Subcutaneous abdominal adipose tissue (tissue), 5 donors: ENCODE data around the gene PVALEF.

Experiments
- H3K27ac ChIP-seq: one replicate; pipeline ENCODE4 v1.7.0; 2013; ENCODE audit warnings: low read depth, mild to moderate bottlenecking, inconsistent platforms, low read length, moderate library complexity
- H3K27me3 ChIP-seq, 5 donors: one replicate each; pipeline ENCODE4 v1.7.0; 2013; ENCODE audit warnings: low read length in 5 of 5, inconsistent platforms in 1 of 5; ENCODE audit not compliant: control insufficient read depth in 5 of 5, insufficient read depth in 4 of 5
- H3K36me3 ChIP-seq, 5 donors: one replicate each; pipeline ENCODE4 v1.7.0; 2013; ENCODE audit warnings: low read length in 5 of 5; ENCODE audit not compliant: control insufficient read depth in 5 of 5, insufficient read depth in 5 of 5
- H3K4me1 ChIP-seq, 5 donors: one replicate each; pipeline ENCODE4 v1.7.0; 2013; ENCODE audit warnings: low read length in 5 of 5, mild to moderate bottlenecking in 3 of 5, moderate library complexity in 1 of 5; ENCODE audit not compliant: control insufficient read depth in 5 of 5, insufficient read depth in 5 of 5
- H3K4me3 ChIP-seq, 5 donors: one replicate each; pipeline ENCODE4 v1.7.0; 2013; ENCODE audit warnings: low read length in 5 of 5, low read depth in 1 of 5
- H3K9ac ChIP-seq, 5 donors: one replicate each; pipeline ENCODE4 v1.7.0; 2013; ENCODE audit warnings: low read length in 5 of 5, mild to moderate bottlenecking in 4 of 5, moderate library complexity in 3 of 5
- H3K9me3 ChIP-seq, 5 donors: one replicate each; pipeline ENCODE4 v1.7.0; 2013; ENCODE audit warnings: low read length in 5 of 5; ENCODE audit not compliant: control insufficient read depth in 5 of 5
- donor health status: healthy.
- donor health status: healthy.
- donor health status: healthy.
- donor health status: healthy.
- donor health status: healthy.

Gene PVALEF

GRCh38 chr17:81169870-81170309 lies 4.6 kb downstream of the PVALEF start:
- Histone ChIP-seq H3K36me3 (no peaks in the 10 kb centered on the region), H3K9me3 (no peaks in the 10 kb centered on the region), H3K27me3 (peaks cover 4 to 24% (median 16%) of the 10 kb centered on the region in 5 donors)

GRCh38 chr17:81170727-81171494 lies 5.6 kb downstream of the PVALEF start:
- Histone ChIP-seq H3K36me3 (no peaks in the 10 kb centered on the region), H3K27ac (no peak overlapping the region), H3K4me3 (no peak overlapping the region), H3K9ac (no peak overlapping the region), H3K4me1 (peaks cover 0 to 10% (median 0%) of the 10 kb centered on the region in 5 donors), H3K9me3 (peaks cover 0 to 4% (median 0%) of the 10 kb centered on the region in 5 donors), H3K27me3 (peaks cover 4 to 15% (median 9%) of the 10 kb centered on the region in 5 donors)

More at GRCh38 chr17:81169870-81170309, 4.6 kb downstream of the PVALEF start:
- H3K4me1 ChIP-seq, result peaks cover 0 to 14% (median 5%) of the 10 kb centered on the region in 5 donors
- H3K9ac ChIP-seq, result no peak overlapping the region
- H3K4me3 ChIP-seq, result no peak overlapping the region
- no peak overlapping the region for H3K27ac ChIP-seq

- Histone ChIP-seq H3K4me1 (peaks cover 0 to 8% (median 0%) of the 10 kb centered on the region in 5 donors), H3K4me3 (no peak overlapping the region), H3K9ac (no peak overlapping the region), H3K9me3 (peaks cover 0 to 4% (median 0%) of the 10 kb centered on the region in 5 donors), H3K27ac (no peak overlapping the region), H3K27me3 (peaks cover 4 to 10% (median 7%) of the 10 kb centered on the region in 5 donors), H3K36me3 (no peaks in the 10 kb centered on the region)
Measured at GRCh38 chr17:81171941-81172340, 6.6 kb downstream of the PVALEF start.

GRCh38 chr17:81173052-81173761 lies 7.9 kb downstream of the PVALEF start:
- no peak overlapping the region for H3K4me3 ChIP-seq
- H3K9ac ChIP-seq, result no peak overlapping the region
- H3K36me3 ChIP-seq, result no peaks in the 10 kb centered on the region
- H3K27ac ChIP-seq, result no peak overlapping the region
- H3K4me1 ChIP-seq, result peaks cover 0 to 8% (median 3%) of the 10 kb centered on the region in 5 donors
- H3K9me3 ChIP-seq, result peaks cover 0 to 4% (median 0%) of the 10 kb centered on the region in 5 donors
- peaks cover 0 to 7% (median 3%) of the 10 kb centered on the region in 5 donors for H3K27me3 ChIP-seq

- Histone ChIP-seq H3K4me3 (no peak overlapping the region), H3K9me3 (peaks cover 0 to 4% (median 0%) of the 10 kb centered on the region in 5 donors), H3K27ac (no peak overlapping the region), H3K27me3 (peaks cover 0 to 7% (median 0%) of the 10 kb centered on the region in 5 donors), H3K36me3 (no peaks in the 10 kb centered on the region), H3K9ac (no peak overlapping the region), H3K4me1 (peaks cover 0 to 11% (median 9%) of the 10 kb centered on the region in 5 donors)
Measured at GRCh38 chr17:81173762-81174155, 8.5 kb downstream of the PVALEF start.

- H3K27me3 ChIP-seq, result peaks cover 0 to 4% (median 0%) of the 10 kb centered on the region in 5 donors
- H3K4me3 ChIP-seq, result no peak overlapping the region
- H3K9me3 ChIP-seq, result peaks cover 0 to 4% (median 0%) of the 10 kb centered on the region in 5 donors
- H3K36me3 ChIP-seq, result no peaks in the 10 kb centered on the region
- peaks cover 0 to 17% (median 13%) of the 10 kb centered on the region in 5 donors for H3K4me1 ChIP-seq
- no peak overlapping the region for H3K9ac ChIP-seq
- H3K27ac ChIP-seq, result no peak overlapping the region
Measured at GRCh38 chr17:81176666-81177065, 11.4 kb downstream of the PVALEF start.

- Histone ChIP-seq H3K9ac (no peak overlapping the region), H3K36me3 (no peaks in the 10 kb centered on the region), H3K4me3 (no peak overlapping the region), H3K27me3 (peaks cover 0 to 4% (median 0%) of the 10 kb centered on the region in 5 donors), H3K27ac (no peak overlapping the region), H3K4me1 (peaks cover 0 to 17% (median 13%) of the 10 kb centered on the region in 5 donors), H3K9me3 (peaks cover 0 to 4% (median 0%) of the 10 kb centered on the region in 5 donors)
Measured at GRCh38 chr17:81178136-81179091, 13.1 kb downstream of the PVALEF start.

GRCh38 chr17:81179220-81179619 lies 13.9 kb downstream of the PVALEF start:
- Histone ChIP-seq H3K36me3 (no peaks in the 10 kb centered on the region), H3K27me3 (peaks cover 0 to 6% (median 4%) of the 10 kb centered on the region in 5 donors), H3K4me3 (no peak overlapping the region), H3K27ac (no peak overlapping the region), H3K9ac (no peak overlapping the region), H3K4me1 (peaks cover 0 to 17% (median 13%) of the 10 kb centered on the region in 5 donors), H3K9me3 (peaks cover 0 to 4% (median 0%) of the 10 kb centered on the region in 5 donors)

GRCh38 chr17:81179861-81180260 lies 14.6 kb downstream of the PVALEF start:
- Histone ChIP-seq H3K27me3 (peaks cover 0 to 10% (median 4%) of the 10 kb centered on the region in 5 donors), H3K4me1 (peaks cover 0 to 17% (median 13%) of the 10 kb centered on the region in 5 donors)

More at GRCh38 chr17:81179861-81180260, 14.6 kb downstream of the PVALEF start:
- H3K27ac ChIP-seq, result no peak overlapping the region
- H3K4me3 ChIP-seq, result no peak overlapping the region
- peaks cover 0 to 4% (median 0%) of the 10 kb centered on the region in 5 donors for H3K9me3 ChIP-seq
- no peak overlapping the region for H3K9ac ChIP-seq
- H3K36me3 ChIP-seq, result no peaks in the 10 kb centered on the region
